HEK293 (cell line): ENCODE data around the gene ATG12.

Experiments
- CTCF ChIA-PET: fragments of 350-600 bp; formaldehyde crosslinking; extraction: SDS; loops from one replicate; lab custom pipeline; 2021; ENCODE audit warnings: antibody characterized with exemption; lab: Yijun Ruan, JAX
- POLR2A ChIA-PET: fragments of 300-600 bp; formaldehyde crosslinking; extraction: SDS; loops from one replicate; lab custom pipeline; 2020; ENCODE audit warnings: antibody characterized with exemption, inconsistent platforms; lab: Yijun Ruan, JAX
- H3K27ac ChIP-seq: fragments of 200-500 bp; sonication (Bioruptor generic); 2 replicates; pipeline ENCODE4 v1.5.1; 2014; ENCODE audit warnings: low read depth, low read length, control low read depth, inconsistent platforms; ENCODE audit errors: extremely low read depth
- H3K36me3 ChIP-seq, 2 experiments: fragments of 200-500 bp in 1 of 2; sonication (Bioruptor generic) in 1 of 2; 1 replicate in 1 of 2; 2 replicates in 1 of 2; pipeline ENCODE4 v1.5.1; 2014 to 2017; ENCODE audit warnings: inconsistent platforms in 2 of 2, low read length in 2 of 2; ENCODE audit not compliant: control insufficient read depth in 2 of 2, insufficient read depth in 1 of 2
- H3K4me1 ChIP-seq: fragments of 200-500 bp; sonication (Bioruptor generic); 2 replicates; pipeline ENCODE4 v1.5.1; 2014; ENCODE audit warnings: mild to moderate bottlenecking, low read length, inconsistent platforms; ENCODE audit not compliant: control insufficient read depth, insufficient read depth
- H3K4me3 ChIP-seq: 2 replicates; pipeline ENCODE4 v1.5.1; 2011; ENCODE audit warnings: low read depth, mild to moderate bottlenecking, control low read depth, low read length, moderate library complexity
- H3K9me3 ChIP-seq: fragments of 200-500 bp; sonication (Bioruptor generic); 2 replicates; pipeline ENCODE4 v1.5.1; 2014; ENCODE audit warnings: low read depth, low read length, inconsistent platforms; ENCODE audit not compliant: control insufficient read depth, insufficient read depth
- EGR2 ChIP-seq: fragments of 450-650 bp; formaldehyde crosslinking; IDR thresholded peaks from 2 replicates; pipeline ENCODE4 v1.5.1; 2016; ENCODE audit warnings: low read depth, missing biosample characterization, missing genetic modification characterization
- FEZF1 ChIP-seq: fragments of 450-650 bp; formaldehyde crosslinking; IDR thresholded peaks from 2 replicates; pipeline ENCODE4 v1.5.1; 2016; ENCODE audit warnings: missing biosample characterization, missing genetic modification characterization
- GLIS2 ChIP-seq: fragments of 450-650 bp; formaldehyde crosslinking; IDR thresholded peaks from 2 replicates; pipeline ENCODE4 v1.5.1; 2016; ENCODE audit warnings: missing biosample characterization, missing genetic modification characterization
- HOXA7 ChIP-seq: sonication (generic); formaldehyde crosslinking; IDR thresholded peaks from 2 replicates; pipeline ENCODE4 v1.8.1; 2022; ENCODE audit warnings: missing genetic modification reagents, borderline replicate concordance
- SCRT1 ChIP-seq: fragments of 450-650 bp; formaldehyde crosslinking; IDR thresholded peaks from 2 replicates; pipeline ENCODE4 v1.5.1; 2016; ENCODE audit warnings: missing biosample characterization, missing genetic modification characterization, borderline replicate concordance
- TRIM28 ChIP-seq: IDR thresholded peaks from 2 replicates; pipeline ENCODE4 v1.6.1; 2011; ENCODE audit warnings: low read length, control low read depth, borderline replicate concordance
- YY2 ChIP-seq: fragments of 450-650 bp; formaldehyde crosslinking; IDR thresholded peaks from 2 replicates; pipeline ENCODE4 v1.5.1; 2016; ENCODE audit warnings: missing biosample characterization, missing genetic modification characterization
- ZNF114 ChIP-seq: fragments of 450-650 bp; formaldehyde crosslinking; IDR thresholded peaks from 2 replicates; pipeline ENCODE4 v1.5.0; 2017; ENCODE audit warnings: missing biosample characterization, missing genetic modification characterization
- ZNF37A ChIP-seq: fragments of 450-650 bp; IDR thresholded peaks from 2 replicates; pipeline ENCODE4 v1.5.1; 2018; ENCODE audit warnings: missing biosample characterization, missing genetic modification characterization
- ZNF48 ChIP-seq: fragments of 450-650 bp; formaldehyde crosslinking; IDR thresholded peaks from 2 replicates; pipeline ENCODE4 v1.5.1; 2016; ENCODE audit warnings: missing biosample characterization, missing genetic modification characterization
- ZNF518A ChIP-seq: fragments of 450-650 bp; formaldehyde crosslinking; conservative IDR thresholded peaks from 2 replicates; pipeline ENCODE4 v1.5.1; 2016; ENCODE audit warnings: low read depth, missing biosample characterization, missing genetic modification characterization
- ZNF521 ChIP-seq: fragments of 450-650 bp; formaldehyde crosslinking; IDR thresholded peaks from 2 replicates; pipeline ENCODE4 v1.5.1; 2017; ENCODE audit warnings: missing biosample characterization, mild to moderate bottlenecking, missing genetic modification characterization
- ZNF621 ChIP-seq: fragments of 450-650 bp; formaldehyde crosslinking; IDR thresholded peaks from 2 replicates; pipeline ENCODE4 v1.5.1; 2017; ENCODE audit warnings: missing biosample characterization, missing genetic modification characterization
- ZNF626 ChIP-seq: fragments of 450-650 bp; sonication (Bioruptor Pico); formaldehyde crosslinking; IDR thresholded peaks from 2 replicates; pipeline ENCODE4 v1.5.1; 2018; ENCODE audit warnings: missing biosample characterization, missing genetic modification characterization, inconsistent platforms
- ZNF629 ChIP-seq: fragments of 450-650 bp; formaldehyde crosslinking; IDR thresholded peaks from 2 replicates; pipeline ENCODE4 v1.5.1; 2017; ENCODE audit warnings: missing biosample characterization, missing genetic modification characterization
- ZNF837 ChIP-seq: fragments of 450-650 bp; formaldehyde crosslinking; IDR thresholded peaks from 2 replicates; pipeline ENCODE4 v1.5.1; 2016; ENCODE audit warnings: missing biosample characterization, missing genetic modification characterization
- ZXDB ChIP-seq: fragments of 450-650 bp; formaldehyde crosslinking; IDR thresholded peaks from 2 replicates; pipeline ENCODE4 v1.5.1; 2016; ENCODE audit warnings: missing biosample characterization, missing genetic modification characterization
- TF ChIP-seq, protein P1 (sequence below): fragments of 450-650 bp; formaldehyde crosslinking; optimal IDR thresholded peaks from 2 replicates; pipeline ENCODE3; 2016; ENCODE audit warnings: missing biosample characterization, mild to moderate bottlenecking, missing genetic modification characterization
- TF ChIP-seq, protein P2 (sequence below): fragments of 450-650 bp; formaldehyde crosslinking; IDR thresholded peaks from 2 replicates; pipeline ENCODE4 v1.5.1; 2016; ENCODE audit warnings: missing biosample characterization, missing genetic modification characterization

The ATG12 gene

DNA sequence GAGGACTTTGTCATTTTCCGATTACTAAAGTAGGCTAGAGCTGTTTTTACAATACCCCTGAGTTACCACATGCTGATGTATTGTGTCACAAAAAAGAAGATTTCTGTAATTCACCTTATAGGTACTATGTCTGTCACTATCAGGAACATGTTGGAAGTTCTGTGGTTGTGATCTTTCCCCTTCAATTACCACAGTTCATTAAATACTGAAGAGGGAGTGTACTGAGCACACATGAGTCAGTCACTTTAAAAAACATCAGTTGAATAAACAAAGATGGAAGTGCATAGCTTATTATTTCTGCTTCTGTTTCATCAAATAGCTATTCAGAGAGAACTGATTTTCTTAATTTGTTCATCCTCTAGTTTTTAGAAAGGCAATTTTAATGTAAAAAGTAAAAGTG is 32.0 kb upstream of the ATG12 start (continued):
- TF ChIP-seq ZNF521 (tag by site-specific recombination) = no peak
- TF ChIP-seq ZNF626 (tag by site-specific recombination) = no peak
- TF ChIP-seq, protein P1, sequence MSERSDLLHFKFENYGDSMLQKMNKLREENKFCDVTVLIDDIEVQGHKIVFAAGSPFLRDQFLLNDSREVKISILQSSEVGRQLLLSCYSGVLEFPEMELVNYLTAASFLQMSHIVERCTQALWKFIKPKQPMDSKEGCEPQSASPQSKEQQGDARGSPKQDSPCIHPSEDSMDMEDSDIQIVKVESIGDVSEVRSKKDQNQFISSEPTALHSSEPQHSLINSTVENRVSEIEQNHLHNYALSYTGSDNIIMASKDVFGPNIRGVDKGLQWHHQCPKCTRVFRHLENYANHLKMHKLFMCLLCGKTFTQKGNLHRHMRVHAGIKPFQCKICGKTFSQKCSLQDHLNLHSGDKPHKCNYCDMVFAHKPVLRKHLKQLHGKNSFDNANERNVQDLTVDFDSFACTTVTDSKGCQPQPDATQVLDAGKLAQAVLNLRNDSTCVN (tag by site-specific recombination) = no peak
- no peak for TF ChIP-seq ZNF37A (tag by site-specific recombination)
- no peak for TF ChIP-seq ZNF621 (tag by site-specific recombination)
- 0 out of 2 replicates have a peak, but pooled peaks have one; percentile 28 for TF ChIP-seq SCRT1
- TF ChIP-seq EGR2 = no peak
- TF ChIP-seq TRIM28 = peak; percentile 22; the same call in 1 of the 2 replicates
- TF ChIP-seq HOXA7 = no peak
- TF ChIP-seq, all 188 proteins: peak for 48

DNA sequence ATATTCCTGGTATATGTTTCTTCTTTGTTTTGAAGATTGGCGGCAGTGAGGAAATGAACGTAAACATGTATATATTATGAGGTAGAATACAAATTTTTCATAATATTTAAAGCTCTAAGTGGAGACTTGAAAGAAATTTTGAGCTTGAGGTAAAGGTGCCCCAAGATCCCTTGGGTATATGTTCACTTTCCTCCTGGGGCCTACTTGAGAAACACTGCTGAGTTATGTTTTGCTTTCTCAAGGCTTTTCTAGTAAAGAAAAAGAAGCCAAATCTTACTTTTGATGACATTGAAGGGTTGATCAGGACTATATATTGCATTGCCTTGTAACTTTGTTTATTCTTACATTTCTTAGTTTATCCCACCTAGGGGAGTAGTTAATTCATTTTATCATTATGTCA is 31.1 kb upstream of the ATG12 start:
- H3K9me3 ChIP-seq = no peaks in the 10 kb centered on the region
- peaks cover 11% of the 10 kb centered on the region for H3K4me1 ChIP-seq
- H3K4me3 ChIP-seq = no peak overlapping the region
- no peak overlapping the region for H3K27ac ChIP-seq
- H3K36me3 ChIP-seq = peaks cover 7 to 21% of the 10 kb centered on the region in 2 experiments
- TF ChIP-seq ZNF518A (tag by site-specific recombination) = no peak
- TF ChIP-seq ZNF48 (tag by site-specific recombination) = no peak
- no peak for TF ChIP-seq ZNF629
- no peak for TF ChIP-seq ZNF837 (tag by site-specific recombination)
- ChIA-PET CTCF (no interaction called here), POLR2A (interaction anchor here (0.9 kb wide), 1 partner anchor 29 kb away, joined by 3 read pairs; no protein-coding TSS in a partner anchor)

GRCh38 chr5:115869256-115869795 is 28.0 kb upstream of the ATG12 start:
- ChIA-PET CTCF (interaction anchor here (0.7 kb wide), 1 partner anchor 10 kb away, joined by 5 read pairs; no protein-coding TSS in a partner anchor), POLR2A (no interaction called here)
- Histone ChIP-seq H3K4me3 (no peak overlapping the region), H3K36me3 (peaks cover 7 to 18% of the 10 kb centered on the region in 2 experiments), H3K9me3 (no peaks in the 10 kb centered on the region), H3K27ac (no peak overlapping the region), H3K4me1 (peaks cover 11% of the 10 kb centered on the region)
- TF ChIP-seq, protein P2, sequence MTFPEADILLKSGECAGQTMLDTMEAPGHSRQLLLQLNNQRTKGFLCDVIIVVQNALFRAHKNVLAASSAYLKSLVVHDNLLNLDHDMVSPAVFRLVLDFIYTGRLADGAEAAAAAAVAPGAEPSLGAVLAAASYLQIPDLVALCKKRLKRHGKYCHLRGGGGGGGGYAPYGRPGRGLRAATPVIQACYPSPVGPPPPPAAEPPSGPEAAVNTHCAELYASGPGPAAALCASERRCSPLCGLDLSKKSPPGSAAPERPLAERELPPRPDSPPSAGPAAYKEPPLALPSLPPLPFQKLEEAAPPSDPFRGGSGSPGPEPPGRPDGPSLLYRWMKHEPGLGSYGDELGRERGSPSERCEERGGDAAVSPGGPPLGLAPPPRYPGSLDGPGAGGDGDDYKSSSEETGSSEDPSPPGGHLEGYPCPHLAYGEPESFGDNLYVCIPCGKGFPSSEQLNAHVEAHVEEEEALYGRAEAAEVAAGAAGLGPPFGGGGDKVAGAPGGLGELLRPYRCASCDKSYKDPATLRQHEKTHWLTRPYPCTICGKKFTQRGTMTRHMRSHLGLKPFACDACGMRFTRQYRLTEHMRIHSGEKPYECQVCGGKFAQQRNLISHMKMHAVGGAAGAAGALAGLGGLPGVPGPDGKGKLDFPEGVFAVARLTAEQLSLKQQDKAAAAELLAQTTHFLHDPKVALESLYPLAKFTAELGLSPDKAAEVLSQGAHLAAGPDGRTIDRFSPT (tag by site-specific recombination) = no peak
- no peak for TF ChIP-seq YY2 (tag by site-specific recombination)
- peak; percentile 32; the same call in 1 of the 2 replicates for TF ChIP-seq FEZF1 (tag by site-specific recombination)
- no peak for TF ChIP-seq ZNF114 (tag by site-specific recombination)
- 0 out of 2 replicates have a peak, but pooled peaks have one; percentile 22 for TF ChIP-seq ZXDB
- no peak for TF ChIP-seq GLIS2 (tag by site-specific recombination)
